Trophoblast cell (in vitro differentiated cells and primary cell): ENCODE measurements around the gene TSPAN9.
A peak's percentile ranks its signal among the peaks of the same experiment; 100 is the strongest.
"Not testable (repeated sequence)": the region's sequence is repeated elsewhere in the genome, so short reads cannot be mapped to it uniquely, and the experiment has no call there.

Source experiments
- DNase-seq, 2 donors: peaks; one replicate each; pipeline ENCODE4 v3.0.0-alpha.2; 2016
- H2AFZ ChIP-seq: 2 replicates; pipeline ENCODE4 v1.6.1; 2013; ENCODE audit warnings: low read length, moderate library complexity, mild to moderate bottlenecking; ENCODE audit not compliant: insufficient read depth, poor library complexity
- H2AK5ac ChIP-seq: 2 replicates; pipeline ENCODE4 v1.6.1; 2013; ENCODE audit warnings: mild to moderate bottlenecking, low read length
- H2BK120ac ChIP-seq: 2 replicates; pipeline ENCODE4 v1.6.1; 2013; ENCODE audit warnings: low read length, mild to moderate bottlenecking, moderate library complexity; ENCODE audit not compliant: insufficient read depth, poor library complexity
- H2BK12ac ChIP-seq: 2 replicates; pipeline ENCODE4 v1.6.1; 2013; ENCODE audit warnings: mild to moderate bottlenecking, low read length, moderate library complexity
- H2BK5ac ChIP-seq: 2 replicates; pipeline ENCODE4 v1.6.1; 2013; ENCODE audit warnings: low read length, low read depth, moderate library complexity, mild to moderate bottlenecking; ENCODE audit not compliant: poor library complexity
- H3K14ac ChIP-seq: 2 replicates; pipeline ENCODE4 v1.6.1; 2013; ENCODE audit warnings: mild to moderate bottlenecking, low read length
- H3K18ac ChIP-seq: 2 replicates; pipeline ENCODE4 v1.6.1; 2013; ENCODE audit warnings: mild to moderate bottlenecking, low read length
- H3K23ac ChIP-seq: 2 replicates; pipeline ENCODE4 v1.6.1; 2013; ENCODE audit warnings: low read length
- H3K27ac ChIP-seq: 2 replicates; pipeline ENCODE4 v1.5.1; 2013; ENCODE audit warnings: low read depth, mild to moderate bottlenecking, inconsistent platforms, low read length, moderate library complexity
- H3K27me3 ChIP-seq: 2 replicates; pipeline ENCODE4 v1.6.1; 2013; ENCODE audit warnings: inconsistent platforms, mild to moderate bottlenecking, low read length, moderate library complexity; ENCODE audit not compliant: insufficient read depth
- H3K36me3 ChIP-seq, 2 experiments: 1 replicate in 1 of 2; 2 replicates in 1 of 2; pipeline ENCODE4 v1.6.1; 2013; ENCODE audit warnings: low read length in 2 of 2, mild to moderate bottlenecking in 2 of 2, moderate library complexity in 1 of 2; ENCODE audit not compliant: insufficient read depth in 2 of 2, control insufficient read depth in 1 of 2
- H3K4ac ChIP-seq: 2 replicates; pipeline ENCODE4 v1.6.1; 2013; ENCODE audit warnings: low read depth, mild to moderate bottlenecking, low read length, moderate library complexity
- H3K4me1 ChIP-seq, 2 experiments: 1 replicate in 1 of 2; 2 replicates in 1 of 2; pipeline ENCODE4 v1.6.1; 2013; ENCODE audit warnings: low read length in 2 of 2, mild to moderate bottlenecking in 2 of 2, moderate library complexity in 1 of 2; ENCODE audit not compliant: insufficient read depth in 2 of 2, control insufficient read depth in 1 of 2
- H3K4me2 ChIP-seq: 2 replicates; pipeline ENCODE4 v1.6.1; 2013; ENCODE audit warnings: inconsistent platforms, mild to moderate bottlenecking, low read length, moderate library complexity
- H3K4me3 ChIP-seq: 2 replicates; pipeline ENCODE4 v1.5.1; 2013; ENCODE audit warnings: mild to moderate bottlenecking, low read depth, low read length, inconsistent platforms
- H3K79me1 ChIP-seq: one replicate; pipeline ENCODE4 v1.6.1; 2013; ENCODE audit warnings: low read length
- H3K79me2 ChIP-seq: 2 replicates; pipeline ENCODE4 v1.6.1; 2013; ENCODE audit warnings: low read length, mild to moderate bottlenecking; ENCODE audit not compliant: control insufficient read depth, insufficient read depth, poor library complexity
- H3K9ac ChIP-seq: 2 replicates; pipeline ENCODE4 v1.6.1; 2013; ENCODE audit warnings: mild to moderate bottlenecking, low read length
- H3K9me3 ChIP-seq: 2 replicates; pipeline ENCODE4 v1.6.1; 2013; ENCODE audit warnings: low read depth, mild to moderate bottlenecking, control low read depth, inconsistent platforms, low read length; ENCODE audit not compliant: insufficient read depth
- H4K12ac ChIP-seq: 2 replicates; pipeline ENCODE4 v1.6.1; 2013; ENCODE audit warnings: low read depth, mild to moderate bottlenecking, low read length, moderate library complexity
- H4K8ac ChIP-seq: 2 replicates; pipeline ENCODE4 v1.6.1; 2013; ENCODE audit warnings: low read depth, mild to moderate bottlenecking, low read length, moderate library complexity
- H4K91ac ChIP-seq: one replicate; pipeline ENCODE4 v1.6.1; 2013; ENCODE audit warnings: low read depth, mild to moderate bottlenecking, low read length, moderate library complexity
- WGBS: extraction: QIAGEN DNeasy Blood & Tissue Kit; methylation state at CpG from one replicate; pipeline ENCODE4 v1.1.7; 2013; ENCODE audit warnings: missing lambda C conversion rate; ENCODE audit not compliant: insufficient read length, insufficient coverage; ENCODE audit errors: extremely low coverage; 5-methylcytosine and 5-hydroxymethylcytosine counted together

The TSPAN9 gene

DNA sequence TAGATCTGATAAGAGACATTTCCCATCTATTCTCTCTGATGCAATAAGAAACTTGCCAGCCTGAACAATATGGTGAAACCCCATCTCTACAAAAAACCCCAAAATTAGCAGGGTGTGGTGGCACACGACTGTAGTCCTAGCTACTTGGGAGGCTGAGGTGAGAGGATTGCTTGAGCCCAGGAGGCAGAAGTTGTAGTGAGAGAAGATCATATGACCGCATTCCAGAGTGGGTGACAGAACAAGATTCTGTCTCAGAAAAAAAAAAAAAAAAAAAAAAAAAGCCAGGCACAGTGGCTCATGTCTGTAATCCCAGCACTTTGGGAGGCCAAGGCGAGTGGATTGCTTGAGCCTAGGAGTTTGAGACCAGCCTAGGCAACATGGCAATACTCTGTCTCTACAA, 11.3 kb upstream of the TSPAN9 start:
- not testable (repeated sequence) for H2BK12ac ChIP-seq, H3K9ac ChIP-seq, H3K79me2 ChIP-seq, H3K36me3 ChIP-seq, H3K27me3 ChIP-seq, H3K23ac ChIP-seq, H3K4me3 ChIP-seq, H3K9me3 ChIP-seq, H3K18ac ChIP-seq, H4K12ac ChIP-seq, H2AK5ac ChIP-seq, H2AFZ ChIP-seq, H3K79me1 ChIP-seq, H3K4ac ChIP-seq
- Histone ChIP-seq H4K8ac (peak overlapping the region; percentile 58), H4K91ac (peak overlapping the region; percentile 63), H2BK5ac (peak overlapping the region; percentile 82), H3K14ac (peak overlapping the region; percentile 73), H3K4me2 (peak overlapping the region; percentile 39), H3K4me1 (peaks cover 10 to 16% of the 10 kb centered on the region in 2 experiments), H2BK120ac (peak overlapping the region; percentile 79), H3K27ac (peak overlapping the region; percentile 87)
- peak; percentile 49 to 71 for DNase-seq
- no CpG with 5 or more reads among the region's 3 CpGs for WGBS

DNA sequence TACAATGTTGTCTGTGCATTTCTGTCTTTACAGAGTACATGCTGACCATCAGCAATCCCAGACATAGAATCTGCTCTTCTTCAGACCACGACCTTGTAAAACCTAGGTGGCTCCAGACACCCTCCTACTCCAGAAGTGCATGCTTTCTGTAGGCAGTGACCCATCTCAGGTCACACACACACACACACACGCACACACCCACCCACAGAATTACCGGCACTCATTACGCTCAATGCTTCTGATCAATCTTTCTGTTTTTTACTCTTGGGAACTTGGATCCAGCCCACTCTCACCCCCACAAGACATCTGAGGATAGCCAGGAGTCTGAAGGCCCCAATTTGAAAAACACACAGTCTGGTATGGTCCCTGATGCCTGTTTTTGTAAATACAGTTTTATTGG, 7.5 kb upstream of the TSPAN9 start:
- H3K4me2 ChIP-seq: no peak overlapping the region
- H3K79me2 ChIP-seq: peaks cover 4% of the 10 kb centered on the region
- DNase-seq: no peak
- no peak overlapping the region for H2BK5ac ChIP-seq
- no peak overlapping the region for H2AK5ac ChIP-seq
- H2BK12ac ChIP-seq: peak overlapping the region; percentile 10
- H3K27me3 ChIP-seq: no peaks in the 10 kb centered on the region
- H3K79me1 ChIP-seq: peaks cover 9% of the 10 kb centered on the region
- H3K23ac ChIP-seq: no peak overlapping the region
- H3K27ac ChIP-seq: no peak overlapping the region
- no peak overlapping the region for H3K9ac ChIP-seq
- WGBS: no CpG with 5 or more reads among the region's 4 CpGs
- peaks cover 19 to 27% of the 10 kb centered on the region in 2 experiments for H3K4me1 ChIP-seq
- no peak overlapping the region for H3K18ac ChIP-seq
- peak overlapping the region; percentile 10 for H2BK120ac ChIP-seq
- H4K91ac ChIP-seq: peak overlapping the region; percentile 2
- no peak overlapping the region for H3K4me3 ChIP-seq
- no peak overlapping the region for H4K8ac ChIP-seq
- H4K12ac ChIP-seq: no peak overlapping the region
- H2AFZ ChIP-seq: no peak overlapping the region
- H3K14ac ChIP-seq: no peak overlapping the region
- no peaks in the 10 kb centered on the region for H3K9me3 ChIP-seq
- H3K36me3 ChIP-seq: no peaks in the 10 kb centered on the region
- H3K4ac ChIP-seq: no peak overlapping the region

- no peak overlapping the region for H3K4me2 ChIP-seq
- H3K14ac ChIP-seq: no peak overlapping the region
- no peak overlapping the region for H3K18ac ChIP-seq
- H3K9ac ChIP-seq: no peak overlapping the region
- peak overlapping the region; percentile 29 for H4K91ac ChIP-seq
- no peaks in the 10 kb centered on the region for H3K36me3 ChIP-seq
- no peak overlapping the region for H3K4ac ChIP-seq
- H3K23ac ChIP-seq: no peak overlapping the region
- H2AFZ ChIP-seq: no peak overlapping the region
- H3K79me1 ChIP-seq: peaks cover 8% of the 10 kb centered on the region
- no peak overlapping the region for H4K12ac ChIP-seq
- no peak overlapping the region for H3K27ac ChIP-seq
- H4K8ac ChIP-seq: no peak overlapping the region
- H2BK12ac ChIP-seq: no peak overlapping the region
- no peak overlapping the region for H2BK120ac ChIP-seq
- WGBS: no CpG with 5 or more reads among the region's 8 CpGs
- H3K4me1 ChIP-seq: peaks cover 18 to 21% of the 10 kb centered on the region in 2 experiments
- no peak overlapping the region for H2AK5ac ChIP-seq
- peak; percentile 93 to 98 for DNase-seq
- H3K4me3 ChIP-seq: no peak overlapping the region
- peaks cover 4% of the 10 kb centered on the region for H3K79me2 ChIP-seq
- no peaks in the 10 kb centered on the region for H3K27me3 ChIP-seq
- no peaks in the 10 kb centered on the region for H3K9me3 ChIP-seq
- H2BK5ac ChIP-seq: no peak overlapping the region
Observed at GRCh38 chr12:3071107-3071506, 6.1 kb upstream of the TSPAN9 start.

DNA sequence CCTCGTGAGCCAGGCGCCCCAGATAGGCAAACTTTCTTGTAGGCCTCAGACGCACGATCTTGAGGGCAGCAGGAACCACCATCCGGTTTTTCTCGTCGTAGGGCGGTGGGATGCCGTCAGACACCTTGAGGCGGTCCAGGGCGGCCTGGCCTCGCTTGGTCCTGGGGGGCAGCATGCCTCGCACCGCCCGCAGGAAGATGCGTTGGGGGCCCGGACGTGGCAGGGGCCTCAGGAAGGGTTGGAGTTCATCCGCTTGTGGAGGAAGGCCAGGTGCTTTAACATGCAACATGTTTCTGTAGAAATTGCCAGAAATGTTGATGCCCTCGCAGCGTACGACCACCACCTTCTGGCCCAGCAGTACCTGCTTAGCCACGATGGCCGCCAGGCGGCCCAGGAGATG, 5.5 kb upstream of the TSPAN9 start:
- Histone ChIP-seq H3K4me1 (peaks cover 17 to 22% of the 10 kb centered on the region in 2 experiments), H3K4ac (peak overlapping the region; percentile 30), H3K9ac (no peak overlapping the region), H3K36me3 (no peaks in the 10 kb centered on the region), H2AK5ac (peak overlapping the region; percentile 33), H3K27me3 (no peaks in the 10 kb centered on the region), H4K8ac (no peak overlapping the region), H3K18ac (no peak overlapping the region), H3K27ac (peak overlapping the region; percentile 6), H3K79me2 (peaks cover 4% of the 10 kb centered on the region), H3K4me3 (no peak overlapping the region), H2BK120ac (peak overlapping the region; percentile 80), H2BK5ac (peak overlapping the region; percentile 32), H3K9me3 (no peaks in the 10 kb centered on the region), H3K4me2 (no peak overlapping the region), H2AFZ (no peak overlapping the region), H3K14ac (peak overlapping the region; percentile 84), H3K23ac (no peak overlapping the region), H4K91ac (peak overlapping the region; percentile 83), H3K79me1 (peaks cover 9% of the 10 kb centered on the region), H4K12ac (no peak overlapping the region), H2BK12ac (peak overlapping the region; percentile 53)
- no CpG with 5 or more reads among the region's 25 CpGs for WGBS
- peak; percentile 54 to 78 for DNase-seq
